ENCODE measurements around the gene HEBP2. TPM values are rescaled to one million over a fixed set of nuclear protein-coding genes. Genes with fewer than 3 reads are reported as not detected.

The HEBP2 gene
- total and polyA plus RNA-seq, 7 donors, result 19.6 to 133 (median 83.9) TPM

- H3K36me3 ChIP-seq (ENCODE audit: insufficient read depth in 1 of 2, low read depth in 1 of 2), result no peaks in the 10 kb centered on the region
- H3K4me3 ChIP-seq, result no peak overlapping the region
- intact Hi-C loops (cut with DNase I), result no loop called here
- ATAC-seq, result no peak
- H3K9me3 ChIP-seq, result no peaks in the 10 kb centered on the region
- H3K4me1 ChIP-seq, result no peaks in the 10 kb centered on the region
- no peaks in the 10 kb centered on the region for H3K27me3 ChIP-seq (ENCODE audit: insufficient read depth in 3 of 3, low read length in 2 of 3)
- WGBS, 3 donors, result 87 to 90% (median 88%) methylated on average over 5 of the region's 5 CpGs
- DNase-seq, result no peak
- no peak overlapping the region for H3K27ac ChIP-seq
- no peak for TF ChIP-seq CTCF (IDR thresholded peaks at IDR 0.05)
Measured at GRCh38 chr6:138396709-138397108, 7.3 kb upstream of the HEBP2 start.

- Histone ChIP-seq H3K4me3 (no peak overlapping the region), H3K4me1 (no peaks in the 10 kb centered on the region), H3K36me3 (ENCODE audit: insufficient read depth in 1 of 2, low read depth in 1 of 2) (no peaks in the 10 kb centered on the region), H3K27me3 (ENCODE audit: insufficient read depth in 3 of 3, low read length in 2 of 3) (no peaks in the 10 kb centered on the region), H3K9me3 (no peaks in the 10 kb centered on the region), H3K27ac (no peak overlapping the region)
- DNase-seq (no peak), ATAC-seq (no peak)
- 78 to 84% (median 78%) methylated on average over 8 of the region's 8 CpGs for WGBS, 3 donors
- no peak for TF ChIP-seq CTCF (IDR thresholded peaks at IDR 0.05)
- intact Hi-C loops (cut with DNase I), result no loop called here
Measured at GRCh38 chr6:138397128-138398122, 6.6 kb upstream of the HEBP2 start.

DNA sequence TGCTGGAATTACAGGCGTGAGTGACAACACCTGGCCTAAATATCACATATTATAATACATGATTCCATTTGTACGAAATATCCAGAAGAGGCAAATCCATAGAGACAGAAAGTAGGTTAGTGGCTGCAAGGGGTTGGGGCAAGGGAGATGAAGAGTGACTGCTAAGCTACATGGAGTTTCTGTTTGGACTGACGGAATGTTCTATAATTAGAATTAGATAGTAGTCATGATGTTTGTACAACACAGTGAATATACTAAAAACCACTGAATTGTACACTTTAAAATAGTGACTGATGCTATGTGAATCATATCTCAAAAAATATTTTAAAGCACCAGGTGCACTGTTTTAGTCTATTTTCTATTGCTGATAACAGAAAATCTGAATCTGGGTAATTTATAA is 3.7 kb upstream of the HEBP2 start:
- peaks cover under 1% of the 10 kb centered on the region for H3K4me1 ChIP-seq
- intact Hi-C loops (cut with DNase I), result loop anchor here in 1 of 2 donors (10.0 kb wide), 1 partner anchor 286 kb away; no protein-coding TSS in a partner anchor
- TF ChIP-seq CTCF (IDR thresholded peaks at IDR 0.05), result no peak
- DNase-seq, result no peak
- no peak for ATAC-seq
- H3K27ac ChIP-seq, result no peak overlapping the region
- no peaks in the 10 kb centered on the region for H3K27me3 ChIP-seq (ENCODE audit: insufficient read depth in 3 of 3, low read length in 2 of 3)
- H3K4me3 ChIP-seq, result no peak overlapping the region
- no peaks in the 10 kb centered on the region for H3K9me3 ChIP-seq
- WGBS, 3 donors, result 79 to 84% (median 82%) methylated on average over 3 of the region's 3 CpGs
- no peaks in the 10 kb centered on the region for H3K36me3 ChIP-seq (ENCODE audit: insufficient read depth in 1 of 2, low read depth in 1 of 2)

DNA sequence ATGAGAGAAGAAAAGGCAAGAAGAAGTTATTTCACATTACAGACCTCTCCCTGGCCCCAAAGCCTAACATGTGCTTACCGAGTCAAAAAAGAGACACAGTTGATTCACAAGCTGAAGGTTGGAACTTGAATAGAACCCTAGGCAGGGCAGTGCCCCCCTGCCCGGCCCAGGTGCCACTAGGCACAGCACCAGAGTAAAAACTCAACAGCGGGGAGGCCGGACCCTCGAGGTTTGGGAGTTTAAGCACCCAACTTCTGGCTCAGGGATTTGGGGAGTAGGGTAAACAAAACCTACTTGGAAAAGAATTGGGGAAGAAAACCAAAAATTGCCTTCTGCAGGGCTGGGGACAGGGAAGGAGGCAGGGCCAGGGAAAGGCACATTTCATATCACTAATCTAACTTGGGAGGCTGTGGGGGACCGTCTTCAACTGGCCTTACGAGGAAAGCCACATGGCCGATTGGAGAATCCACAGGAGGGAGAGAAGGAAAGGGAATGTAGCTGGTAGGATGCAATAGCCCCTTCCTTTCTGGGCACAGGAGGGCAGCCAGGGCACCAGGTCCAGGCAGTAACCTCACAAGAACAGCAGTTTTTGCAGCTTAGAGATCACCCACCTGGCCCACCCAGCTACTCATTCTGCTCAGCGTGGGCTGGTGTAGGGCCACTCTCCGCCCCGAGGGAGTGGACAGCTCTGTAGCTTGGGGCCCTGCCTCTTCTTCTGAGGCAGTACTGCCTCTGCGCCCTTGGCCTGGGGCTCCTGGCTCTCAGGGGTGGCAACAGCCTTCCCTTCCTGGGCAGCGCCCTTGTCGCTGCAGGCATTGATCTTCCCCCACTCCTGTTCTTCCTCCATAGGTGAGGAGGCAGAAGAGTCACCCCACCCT is 1.8 kb upstream of the HEBP2 start:
- Histone ChIP-seq H3K4me3 (no peak overlapping the region), H3K27me3 (ENCODE audit: insufficient read depth in 3 of 3, low read length in 2 of 3) (no peaks in the 10 kb centered on the region), H3K4me1 (peaks cover 9% of the 10 kb centered on the region), H3K36me3 (ENCODE audit: insufficient read depth in 1 of 2, low read depth in 1 of 2) (peaks cover 7 to 19% of the 10 kb centered on the region in 2 donors), H3K9me3 (no peaks in the 10 kb centered on the region), H3K27ac (no peak overlapping the region)
- no peak for ATAC-seq
- 93 to 97% (median 96%) methylated on average over 14 of the region's 14 CpGs for WGBS, 3 donors
- no peak for DNase-seq
- intact Hi-C loops (cut with DNase I), result loop anchor here in 1 of 2 donors (10.0 kb wide), 1 partner anchor 287 kb away; no protein-coding TSS in a partner anchor
- no peak for TF ChIP-seq CTCF (IDR thresholded peaks at IDR 0.05)

Data from psoas muscle (tissue), 8 donors.